SKM-1 treated with dmso at 0.1 percent for 144 hours (cell line): ENCODE measurements around the gene EFCAB8.

Source experiments
- DNase-seq: peaks from one replicate; lab custom pipeline; 2025; ENCODE audit not compliant: unreplicated experiment; lab: John Stamatoyannopoulos, UW

Gene EFCAB8

DNA sequence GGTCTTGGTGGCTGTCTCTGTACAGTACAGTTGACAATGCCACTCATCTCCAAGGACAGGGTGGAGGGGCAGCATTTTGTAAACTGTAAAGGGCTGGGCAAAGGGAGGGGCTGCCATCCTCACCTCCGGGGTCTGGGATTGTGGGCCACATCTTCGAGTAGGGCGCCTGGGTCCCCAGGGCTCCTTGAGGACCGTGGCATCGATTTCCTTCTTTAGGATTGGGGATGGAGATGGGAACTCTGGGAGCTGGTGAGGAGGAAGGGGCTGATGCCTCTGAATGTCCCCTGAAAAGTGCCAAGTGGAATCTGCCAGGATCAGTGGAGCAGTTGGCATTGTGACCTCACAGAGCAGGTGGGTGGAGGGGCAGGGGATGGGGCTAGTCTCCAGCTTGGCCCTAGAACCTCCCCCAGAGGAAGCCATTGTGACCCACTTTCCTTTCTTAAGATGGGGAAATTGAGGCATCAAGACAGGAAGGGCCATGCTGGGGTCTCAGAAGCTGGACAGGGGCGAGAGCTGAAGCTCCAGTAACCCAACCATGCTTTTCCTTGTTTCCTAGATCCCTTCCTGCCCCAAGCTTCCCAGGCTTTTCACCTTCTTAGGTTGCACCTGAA is 145.5 kb downstream of the EFCAB8 start, which contains the start of gene SUN5:
TSS of gene SUN5 (minus strand) at position 293 of the 611 bp plus-strand sequence. CDS start at position 200, 93 bp downstream.
- no peak for DNase-seq

DNA sequence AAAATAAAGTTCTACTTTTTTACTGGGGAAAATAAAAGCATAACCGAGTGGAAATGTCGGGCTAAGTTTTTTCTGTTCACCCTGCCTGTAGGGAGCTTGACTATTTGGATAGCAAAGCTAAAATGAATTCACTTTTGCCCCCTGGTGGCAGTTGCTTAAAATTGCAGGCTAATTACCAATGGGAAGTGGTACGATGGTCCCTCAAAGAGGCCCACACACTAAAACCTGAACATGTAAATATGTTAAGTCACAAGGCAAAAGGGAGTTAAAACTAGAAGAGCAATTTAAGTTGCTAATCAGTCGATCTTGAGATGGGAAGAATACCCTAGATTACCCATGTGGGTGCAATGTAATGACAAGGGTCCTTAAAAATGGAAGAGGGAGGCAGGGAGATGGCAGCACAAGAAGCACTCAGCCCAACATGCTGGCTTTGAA is 146.4 kb downstream of the EFCAB8 start:
- DNase-seq, result peak; percentile 57

DNA sequence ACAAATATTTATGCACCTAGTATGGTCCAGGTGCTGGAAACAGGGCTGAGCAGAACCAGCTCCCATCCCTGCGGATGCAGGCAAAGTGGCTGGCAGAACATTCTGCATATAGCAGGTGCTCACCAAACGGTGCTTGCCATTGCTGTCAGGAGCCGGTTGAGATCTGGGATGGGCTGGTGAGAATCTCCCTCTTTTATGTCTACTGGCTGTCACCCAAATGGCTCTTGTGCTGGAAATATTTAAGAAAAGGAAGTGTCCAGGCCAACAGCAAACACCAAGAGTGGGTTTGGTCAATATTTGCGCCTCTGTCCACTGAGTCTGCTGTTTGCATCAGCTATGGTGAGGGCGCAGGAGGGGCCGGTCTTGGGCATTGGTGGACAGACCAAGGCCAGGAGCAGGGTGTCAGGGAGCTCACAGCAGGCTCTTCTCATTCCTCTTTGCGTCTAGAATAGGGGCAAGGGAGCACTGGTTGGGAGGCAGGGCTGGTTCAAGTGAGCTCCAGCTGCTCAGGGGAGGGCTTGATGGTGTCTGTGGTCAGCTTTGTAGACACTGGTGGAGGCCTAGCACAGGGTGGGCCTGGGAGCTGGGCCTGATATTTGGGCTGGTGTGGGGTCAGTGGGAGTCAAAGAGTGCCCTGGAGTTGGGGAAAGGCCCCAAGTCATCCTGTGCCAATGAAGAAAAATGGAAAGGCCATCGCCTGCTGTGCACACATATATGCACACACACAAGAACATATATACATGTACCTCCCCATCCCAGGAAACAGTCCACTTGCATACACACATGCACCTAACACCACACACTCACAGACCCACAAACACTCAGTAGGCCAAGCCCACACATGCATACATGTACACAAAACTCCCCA is 147.4 kb downstream of the EFCAB8 start:
- no peak for DNase-seq

DNA sequence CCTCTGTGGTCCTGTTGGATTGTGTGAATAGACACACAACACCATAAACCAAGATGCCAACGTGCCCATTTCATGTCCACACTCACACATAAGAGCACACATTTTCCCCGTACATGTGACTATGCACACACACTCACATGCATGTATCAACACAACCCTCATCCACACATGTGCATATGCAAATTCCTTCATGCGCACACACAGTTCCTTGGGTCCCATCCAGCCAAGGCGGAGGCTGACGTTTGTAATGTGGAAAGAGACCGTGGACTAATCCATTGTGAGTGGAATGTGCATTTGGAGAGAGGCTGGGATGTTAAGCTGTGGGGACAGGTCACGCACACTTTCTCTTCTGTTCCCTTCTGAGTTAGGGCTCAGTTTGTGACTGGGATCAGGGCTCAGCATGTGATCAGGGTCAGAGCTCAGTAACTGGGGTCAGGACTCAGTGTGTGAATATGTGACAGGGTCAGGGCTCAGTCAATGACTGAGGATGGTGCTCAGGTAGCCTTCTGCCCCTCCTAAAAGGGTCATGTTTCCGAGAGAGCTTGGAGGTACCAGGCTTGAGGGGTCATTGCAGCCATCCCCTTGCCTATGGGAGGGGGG is 148.2 kb downstream of the EFCAB8 start:
- DNase-seq, result no peak

DNA sequence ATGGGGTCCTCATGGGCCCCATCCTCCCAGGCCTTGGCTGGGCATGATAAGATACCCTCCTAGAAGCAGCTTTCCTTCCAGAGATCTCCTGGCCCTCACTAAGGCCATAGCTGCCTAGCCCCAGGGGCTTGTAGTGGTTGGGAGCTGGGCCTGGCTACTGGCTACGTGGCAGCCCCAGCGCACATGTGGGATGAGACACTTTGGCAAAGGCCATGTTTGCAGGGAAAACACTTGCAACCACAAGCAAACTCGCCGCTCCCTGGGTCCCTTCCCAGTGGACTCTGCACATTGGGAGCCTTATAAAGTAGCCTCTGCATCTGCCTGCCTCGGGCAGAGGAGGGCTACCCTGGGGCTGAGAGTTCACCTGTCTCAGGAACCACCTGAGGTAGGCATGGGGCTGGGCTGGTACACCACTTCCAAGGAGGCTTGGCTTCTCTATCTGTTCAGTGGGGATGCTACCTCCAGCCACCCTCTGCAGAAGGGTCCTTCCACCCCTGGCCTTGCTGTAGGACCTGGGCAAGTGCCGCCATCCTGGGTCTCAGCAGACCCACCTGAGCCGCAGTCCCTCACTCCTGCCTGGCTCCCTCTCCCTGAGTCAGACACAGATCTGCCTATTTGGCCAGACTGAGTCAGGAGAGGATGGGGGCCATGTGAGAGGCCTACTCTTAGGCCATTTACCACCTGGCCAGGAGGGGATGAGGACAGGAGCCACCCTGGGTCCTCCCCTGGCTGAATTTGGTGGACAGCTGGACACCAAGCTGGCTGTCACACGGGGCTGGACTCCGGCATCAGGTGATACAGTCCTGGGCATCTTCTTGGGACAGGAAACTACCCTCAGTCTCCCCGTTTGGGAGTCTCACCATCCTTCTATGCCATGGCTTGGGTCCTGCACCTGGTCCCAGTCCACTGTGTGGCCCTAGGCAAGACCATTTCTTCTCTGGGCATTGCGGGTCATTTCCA is 148.9 kb downstream of the EFCAB8 start, which contains the start of gene BPIFB2:
TSS of gene BPIFB2 (plus strand) at position 329 of the 960 bp plus-strand sequence. CDS start 871 bp downstream, outside the sequence.
- no peak for DNase-seq

DNA sequence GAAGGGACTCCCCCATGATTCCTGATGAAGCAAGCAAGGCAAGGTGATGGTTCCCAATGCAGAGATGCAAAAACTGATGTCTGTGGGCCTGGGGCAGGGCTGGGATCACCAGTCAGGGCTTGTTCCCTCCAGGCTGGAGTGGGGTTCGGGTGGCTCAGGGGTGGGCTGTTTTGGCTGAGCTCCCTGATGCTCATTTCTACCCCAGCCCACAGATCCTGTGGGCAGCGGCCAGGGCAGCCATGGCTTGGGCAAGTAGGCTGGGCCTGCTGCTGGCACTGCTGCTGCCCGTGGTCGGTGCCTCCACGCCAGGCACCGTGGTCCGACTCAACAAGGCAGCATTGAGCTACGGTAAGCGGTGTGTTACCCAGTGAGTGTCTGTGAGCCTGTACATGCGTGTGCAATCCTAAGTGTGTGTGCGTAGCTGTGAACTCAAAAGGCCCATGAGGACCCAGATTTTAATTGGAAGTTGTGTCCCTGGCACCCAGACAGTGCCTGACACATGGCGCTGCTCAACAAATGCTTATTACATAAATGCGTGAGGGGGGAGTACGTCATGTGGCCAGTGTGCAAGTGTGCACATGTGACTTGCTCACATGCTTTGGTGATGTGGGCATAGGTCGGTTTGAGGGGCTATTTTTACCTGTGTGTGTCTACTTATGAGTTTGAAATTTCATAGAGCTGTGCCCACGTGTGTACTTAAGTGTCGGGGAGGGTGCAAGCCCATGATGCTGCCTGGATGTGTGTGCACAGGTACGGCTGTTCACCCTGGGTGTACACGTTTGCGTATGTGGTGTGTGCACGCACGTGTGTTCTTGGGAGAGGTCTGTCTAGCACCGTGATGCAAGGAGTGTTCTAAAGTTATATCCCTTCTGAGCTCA is 149.9 kb downstream of the EFCAB8 start:
- no peak for DNase-seq

DNA sequence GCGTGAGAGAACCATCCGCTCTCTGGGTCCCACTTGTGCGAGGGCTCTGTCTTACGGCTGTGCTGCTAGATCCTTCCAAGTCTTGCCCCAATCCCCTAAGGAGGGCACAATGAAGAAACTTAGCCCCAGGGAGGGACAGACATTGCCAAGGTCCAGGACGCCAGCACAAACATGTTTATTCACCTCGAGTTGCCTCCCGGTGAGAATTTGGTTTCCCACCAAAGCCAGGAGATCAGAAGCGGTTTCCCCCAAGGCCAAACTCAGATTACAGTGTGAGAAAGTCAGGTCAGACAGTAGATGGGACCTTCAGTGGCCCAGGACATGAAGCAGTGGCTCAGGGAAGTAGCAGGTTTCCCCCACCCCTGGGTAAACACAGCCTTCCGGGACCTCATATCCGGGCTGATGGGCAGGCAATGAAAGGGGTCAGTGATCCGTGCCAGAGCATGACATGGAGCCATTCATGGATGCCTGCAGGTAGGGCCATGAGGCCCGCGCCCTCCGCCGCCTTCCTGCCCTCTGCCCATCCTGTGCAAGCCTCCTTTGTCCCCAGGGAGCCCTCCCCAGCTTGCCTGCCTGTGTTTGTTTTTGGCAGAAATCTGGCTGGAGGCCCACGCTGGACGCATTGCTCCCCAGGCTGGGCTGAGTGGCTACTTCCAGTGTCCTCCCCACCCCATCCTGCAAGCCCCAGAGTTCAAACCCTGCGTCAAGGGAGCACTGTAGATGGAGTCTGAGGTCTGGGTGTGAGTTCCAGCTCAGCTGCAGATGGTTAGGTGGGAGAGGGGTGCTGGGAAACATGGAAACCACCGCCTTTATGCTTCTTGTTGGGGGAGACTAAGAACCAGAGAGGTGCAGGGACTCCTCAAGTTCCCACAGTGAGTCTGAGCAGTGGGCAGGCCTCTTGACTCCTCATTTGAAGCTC is 150.8 kb downstream of the EFCAB8 start:
- no peak for DNase-seq

DNA sequence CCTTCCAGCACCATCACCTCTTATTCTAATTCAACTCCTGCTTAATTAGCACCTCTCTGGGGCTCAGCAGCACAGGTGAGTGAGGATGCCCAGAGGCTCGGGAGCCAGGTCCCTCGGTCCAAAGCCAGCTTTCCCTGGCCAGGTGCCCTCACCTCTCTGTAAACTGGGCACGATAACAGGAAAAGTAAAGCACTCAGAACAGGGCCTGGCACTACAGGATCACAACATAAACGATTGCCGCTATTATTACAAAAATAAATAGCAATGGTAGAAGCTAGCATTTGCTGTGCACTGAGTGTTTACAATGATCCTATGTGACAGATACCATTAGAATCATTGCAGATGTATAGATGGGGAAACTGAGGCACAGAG is 151.4 kb downstream of the EFCAB8 start:
- DNase-seq, result no peak

DNA sequence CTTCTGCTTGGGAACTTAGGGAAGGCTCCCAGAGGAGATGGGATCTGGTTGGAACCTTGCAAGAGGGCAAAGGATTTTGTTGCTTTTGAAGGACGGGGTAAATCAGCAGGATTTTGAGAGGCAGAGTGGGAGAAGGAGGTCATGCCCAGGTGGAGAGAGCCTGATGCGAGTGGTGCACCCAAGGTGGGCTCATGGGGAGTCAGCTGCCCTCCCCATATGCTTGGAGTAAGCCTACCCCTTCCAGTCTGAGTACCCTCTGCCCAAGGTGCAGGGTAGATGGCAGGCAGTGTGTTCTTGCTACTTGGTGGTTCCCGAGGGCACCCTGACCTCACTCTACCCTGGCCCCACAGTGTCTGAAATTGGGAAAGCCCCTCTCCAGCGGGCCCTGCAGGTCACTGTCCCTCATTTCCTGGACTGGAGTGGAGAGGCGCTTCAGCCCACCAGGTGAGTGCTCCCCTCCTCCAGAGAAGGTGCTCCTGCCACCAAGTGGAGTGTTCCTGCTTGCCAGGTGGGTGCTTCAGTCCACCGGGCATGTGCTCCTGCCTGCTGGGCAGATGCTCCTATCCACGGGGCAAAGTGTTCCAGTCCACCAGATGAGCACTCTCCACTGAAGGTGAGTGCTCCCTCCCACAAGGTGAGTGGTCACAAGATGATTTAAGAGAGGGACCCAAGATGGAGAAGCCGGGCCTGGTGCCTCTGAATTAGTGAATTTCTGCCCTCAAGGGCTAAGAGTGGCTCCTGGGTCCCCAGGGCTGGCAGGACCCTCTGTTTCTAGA is 152.1 kb downstream of the EFCAB8 start:
- no peak for DNase-seq
